K562 (cell line): ENCODE measurements around the gene AMOTL1. TPM values are rescaled to one million over a fixed set of nuclear protein-coding genes. Genes with fewer than 3 reads are reported as not detected.

Experiments
- ATF1 ChIP-seq, 2 experiments: fragments of 450-650 bp in 1 of 2; IDR thresholded peaks; 2 replicates each; pipeline ENCODE4 v1.6.1; 2016; ENCODE audit warnings: missing compliant biosample characterization in 1 of 2, missing genetic modification characterization in 1 of 2
- ATF3 ChIP-seq, 2 experiments: fragments of 450-650 bp in 1 of 2; sonication (generic) in 1 of 2; formaldehyde crosslinking in 1 of 2; IDR thresholded peaks in 1 of 2; conservative IDR thresholded peaks in 1 of 2; 2 replicates each; pipeline versions ENCODE4 v1.6.1 to v1.8.1; 2016 to 2023; ENCODE audit warnings: mild to moderate bottlenecking in 2 of 2, moderate library complexity in 2 of 2, inconsistent platforms in 1 of 2, missing genetic modification reagents in 1 of 2
- BRCA1 ChIP-seq, 2 experiments: fragments of 450-650 bp in 1 of 2; sonication (generic) in 1 of 2; formaldehyde crosslinking in 1 of 2; IDR thresholded peaks; 2 replicates each; pipeline versions ENCODE4 v1.5.0 to v1.6.1; 2017 to 2020; ENCODE audit warnings: mild to moderate bottlenecking in 1 of 2, missing genetic modification reagents in 1 of 2
- BRF2 ChIP-seq: IDR thresholded peaks from 3 replicates; pipeline ENCODE4 v1.6.1; 2011; ENCODE audit warnings: borderline replicate concordance, mild to moderate bottlenecking; ENCODE audit not compliant: insufficient read length, insufficient read depth
- CHD1 ChIP-seq: fragments of 200-600 bp; sonication (generic); IDR thresholded peaks from one replicate; pipeline ENCODE4 v1.6.1; 2012; ENCODE audit warnings: mild to moderate bottlenecking, moderate library complexity, low read length, inconsistent platforms
- CTCF ChIP-seq, 3 experiments: IDR thresholded peaks in 2 of 3; conservative IDR thresholded peaks in 1 of 3; 2 replicates each; pipeline ENCODE4 v1.5.1; 2011 to 2012; ENCODE audit warnings: low read length in 3 of 3, mild to moderate bottlenecking in 3 of 3, control low read depth in 2 of 3, improper control_type of control experiment in 1 of 3, inconsistent platforms in 1 of 3, low read depth in 1 of 3, mixed read lengths in 1 of 3, moderate library complexity in 1 of 3; ENCODE audit not compliant: insufficient read depth in 2 of 3
- DIDO1 ChIP-seq: fragments of 450-650 bp; IDR thresholded peaks from 2 replicates; pipeline ENCODE4 v1.6.1; 2016; ENCODE audit warnings: low read depth, missing biosample characterization, missing genetic modification characterization
- DNMT1 ChIP-seq: fragments of 450-650 bp; IDR thresholded peaks from 2 replicates; pipeline ENCODE4 v1.6.1; 2016; ENCODE audit warnings: antibody characterized with exemption, mild to moderate bottlenecking
- DPF2 ChIP-seq: fragments of 450-650 bp; IDR thresholded peaks from 2 replicates; pipeline ENCODE4 v1.6.1; 2016
- EWSR1 ChIP-seq: fragments of 450-650 bp; IDR thresholded peaks from 2 replicates; pipeline ENCODE4 v1.6.1; 2018; ENCODE audit warnings: borderline replicate concordance, mild to moderate bottlenecking, low read depth, moderate library complexity; ENCODE audit not compliant: partially characterized antibody
- ID3 ChIP-seq, 2 experiments: fragments of 250-450 bp in 1 of 2; fragments of 450-650 bp in 1 of 2; sonication (Bioruptor Pico) in 1 of 2; IDR thresholded peaks; 2 replicates each; pipeline versions ENCODE4 v1.6.1 to v1.8.0; 2016 to 2021; ENCODE audit warnings: mild to moderate bottlenecking in 2 of 2, moderate library complexity in 2 of 2, missing compliant biosample characterization in 1 of 2, missing genetic modification characterization in 1 of 2
- IFI16 ChIP-seq: fragments of 250-450 bp; sonication (Bioruptor Pico); IDR thresholded peaks from 2 replicates; pipeline ENCODE4 v2.1.2; 2022; ENCODE audit warnings: mild to moderate bottlenecking, inconsistent platforms
- KAT2B ChIP-seq: IDR thresholded peaks from one replicate; pipeline ENCODE4 v1.6.1; 2012; ENCODE audit warnings: low read depth, mild to moderate bottlenecking, control low read depth, inconsistent platforms, low read length, moderate library complexity
- MAFK ChIP-seq: IDR thresholded peaks from 2 replicates; pipeline ENCODE4 v1.6.1; 2011; ENCODE audit warnings: low read length, improper control_type of control experiment
- MCM5 ChIP-seq: fragments of 450-650 bp; IDR thresholded peaks from 2 replicates; pipeline ENCODE4 v1.6.1; 2016; ENCODE audit warnings: low read depth
- NCOA6 ChIP-seq: fragments of 450-650 bp; IDR thresholded peaks from 2 replicates; pipeline ENCODE4 v1.6.1; 2017; ENCODE audit warnings: mild to moderate bottlenecking
- RUNX1 ChIP-seq: sonication (generic); IDR thresholded peaks from 2 replicates; pipeline ENCODE4 v1.6.1; 2016; ENCODE audit warnings: antibody characterized with exemption, low read depth
- SREBF2 ChIP-seq: sonication (generic); formaldehyde crosslinking; IDR thresholded peaks from 2 replicates; pipeline ENCODE4 v1.4.0; 2020; ENCODE audit warnings: mild to moderate bottlenecking, missing genetic modification reagents
- TRIM28 ChIP-seq: fragments of 450-650 bp; IDR thresholded peaks from 2 replicates; pipeline ENCODE4 v1.6.1; 2017
- ZBTB2 ChIP-seq: fragments of 450-650 bp; IDR thresholded peaks from 2 replicates; pipeline ENCODE4 v1.6.1; 2016; ENCODE audit warnings: antibody characterized with exemption
- ZNF232 ChIP-seq: sonication (generic); formaldehyde crosslinking; IDR thresholded peaks from 2 replicates; pipeline ENCODE4 v1.8.0; 2022; ENCODE audit warnings: mild to moderate bottlenecking, missing genetic modification reagents
- ZNF431 ChIP-seq: sonication (generic); formaldehyde crosslinking; IDR thresholded peaks from 2 replicates; pipeline ENCODE4 v1.8.0; 2022; ENCODE audit warnings: mild to moderate bottlenecking, missing genetic modification reagents
- polyA plus RNA-seq, 8 experiments: library from polyadenylated mRNA; depleted of rRNA in 4 of 8; stranded (reverse) in 5 of 8; unstranded in 3 of 8; fragments of >200 nt; fragmentation: Nextera tagmentation in 2 of 8; fragmentation: Illumina TruSeq in 1 of 8; extraction: Ambion mirVana in 2 of 8; extraction: Trizol in 1 of 8; gene quantifications; 2 replicates each; pipeline versions ENCODE4 v1.2.1 to v1.2.3, GENCODE V29; 2011 to 2014; ENCODE audit warnings: inconsistent platforms in 1 of 8, missing spikeins in 1 of 8
- total RNA-seq, 7 experiments: library from RNA; depleted of rRNA in 6 of 7; stranded (reverse); fragments of >200 nt in 6 of 7; fragmentation: Illumina TruSeq in 2 of 7; extraction: Trizol in 2 of 7; gene quantifications; 2 replicates each; pipeline versions ENCODE4 v1.2.1 to v1.2.3, GENCODE V29; 2011 to 2021; ENCODE audit warnings: low replicate concordance in 1 of 7

The AMOTL1 gene
- total and polyA plus RNA-seq, 9 of the 15 experiments (the other 6 are each of a cell fraction or from before 2014, with no cell fraction given): 4.0 to 35.4 (median 14.0) TPM

GRCh38 chr11:94731880-94732601, 36.1 kb upstream of the AMOTL1 start (continued):
- TF ChIP-seq ZBTB2 (no peak), BRCA1 (IDR thresholded peaks at IDR 0.05) (no peak), BRCA1 (CRISPR knock-in tag; IDR thresholded peaks at IDR 0.05) (no peak), ID3 (CRISPR knock-in tag; IDR thresholded peaks at IDR 0.05) (no peak), ID3 (tag; IDR thresholded peaks at IDR 0.05) (0 out of 2 replicates have a peak, but pooled peaks have one; percentile 29), DPF2 (peak; percentile 87), ATF3 (IDR thresholded peaks at IDR 0.05) (peak; percentile 91), ATF3 (CRISPR knock-in tag; conservative IDR thresholded peaks at IDR 0.05) (peak; percentile 50; the same call in 1 of the 2 replicates), ZNF232 (CRISPR knock-in tag) (no peak), NCOA6 (no peak), RUNX1 (no peak), ATF1 (CRISPR knock-in tag; IDR thresholded peaks at IDR 0.05) (no peak), ATF1 (tag; IDR thresholded peaks at IDR 0.05) (peak; percentile 33; the same call in 1 of the 2 replicates), TRIM28 (no peak), DIDO1 (tag) (no peak), KAT2B (no peak), ZNF431 (CRISPR knock-in tag) (no peak), CTCF (IDR thresholded peaks at IDR 0.05 in 2 of 3, conservative IDR thresholded peaks at IDR 0.05 in 1 of 3; ENCODE audit: insufficient read depth in 2 of 3, low read depth in 1 of 3, low read length in 3 of 3) (no peak), CHD1 (no peak), EWSR1 (no peak), MAFK (no peak), IFI16 (CRISPR knock-in tag) (no peak), BRF2 (no peak), MCM5 (no peak), DNMT1 (no peak), SREBF2 (CRISPR knock-in tag) (no peak)
